ENCODE data around the gene PTGES2. TPM values are rescaled to one million over a fixed set of nuclear protein-coding genes. Genes with fewer than 3 reads are reported as not detected.

Gene PTGES2
- total RNA-seq, 2 donors from 2014 or later, result 73.5 to 84.5 TPM

- H3K4me3 ChIP-seq (ENCODE audit: low read length), result no peak overlapping the region
- no peaks in the 10 kb centered on the region for H3K4me1 ChIP-seq (ENCODE audit: control insufficient read depth, insufficient read depth, low read length)
- H3K4me1 Mint-ChIP-seq, result peaks cover 6% of the 10 kb centered on the region
- H3K9me3 ChIP-seq (ENCODE audit: control insufficient read depth, low read length), result no peaks in the 10 kb centered on the region
- H3K36me3 ChIP-seq (ENCODE audit: control insufficient read depth, insufficient read depth, low read length), result peaks cover 45% of the 10 kb centered on the region
- H3K9ac ChIP-seq (ENCODE audit: extremely low read depth, low read length, poor library complexity, severe bottlenecking), result no peak overlapping the region
- DNase-seq, result peak; percentile 38
- no peaks in the 10 kb centered on the region for H3K27me3 Mint-ChIP-seq (ENCODE audit: insufficient read depth)
- no peak overlapping the region for H3K4me3 Mint-ChIP-seq
- WGBS, 2 experiments (ENCODE audit: insufficient coverage in 1 of 2, insufficient read length in 1 of 2), result 87 to 92% methylated on average over 5 to 10 of the region's 10 CpGs
- H3K27ac ChIP-seq (ENCODE audit: low read depth, low read length), result no peak overlapping the region
- TF ChIP-seq CTCF (conservative IDR thresholded peaks at IDR 0.05), result no peak
- H3K27me3 ChIP-seq (ENCODE audit: control insufficient read depth, insufficient read depth, low read length, poor library complexity, severe bottlenecking), result no peaks in the 10 kb centered on the region
- peaks cover 37% of the 10 kb centered on the region for H3K36me3 Mint-ChIP-seq (ENCODE audit: low read depth)
- H3K9me3 Mint-ChIP-seq, result no peaks in the 10 kb centered on the region
- H3K27ac Mint-ChIP-seq, result no peak overlapping the region
Measured at GRCh38 chr9:128162215-128163026, 34.9 kb upstream of the PTGES2 start.

- Histone ChIP-seq H3K4me1 (ENCODE audit: control insufficient read depth, insufficient read depth, low read length) (no peaks in the 10 kb centered on the region), H3K36me3 (ENCODE audit: control insufficient read depth, insufficient read depth, low read length) (peaks cover 35% of the 10 kb centered on the region), H3K4me3 (ENCODE audit: low read length) (peak overlapping the region; percentile 95), H3K9ac (ENCODE audit: extremely low read depth, low read length, poor library complexity, severe bottlenecking) (no peak overlapping the region), H3K9me3 (ENCODE audit: control insufficient read depth, low read length) (no peaks in the 10 kb centered on the region), H3K27ac (ENCODE audit: low read depth, low read length) (no peak overlapping the region), H3K27me3 (ENCODE audit: control insufficient read depth, insufficient read depth, low read length, poor library complexity, severe bottlenecking) (no peaks in the 10 kb centered on the region)
- Mint-ChIP-seq H3K4me3 (peak overlapping the region; percentile 71), H3K27ac (peak overlapping the region; percentile 10), H3K4me1 (peaks cover 6% of the 10 kb centered on the region), H3K27me3 (ENCODE audit: insufficient read depth) (no peaks in the 10 kb centered on the region), H3K9me3 (no peaks in the 10 kb centered on the region), H3K36me3 (ENCODE audit: low read depth) (peaks cover 28% of the 10 kb centered on the region)
- WGBS, 2 experiments (ENCODE audit: insufficient coverage in 1 of 2, insufficient read length in 1 of 2), result 86 to 93% methylated on average over 12 to 13 of the region's 13 CpGs
- TF ChIP-seq CTCF (conservative IDR thresholded peaks at IDR 0.05), result no peak
- DNase-seq, result peak; percentile 36
Measured at GRCh38 chr9:128161215-128161902, 33.8 kb upstream of the PTGES2 start.

GRCh38 chr9:128160603-128160987 lies 33.1 kb upstream of the PTGES2 start:
- Mint-ChIP-seq H3K4me3 (peak overlapping the region; percentile 71), H3K4me1 (peaks cover 6% of the 10 kb centered on the region), H3K27ac (peak overlapping the region; percentile 58), H3K9me3 (no peaks in the 10 kb centered on the region), H3K36me3 (ENCODE audit: low read depth) (peaks cover 22% of the 10 kb centered on the region), H3K27me3 (ENCODE audit: insufficient read depth) (peaks cover 3% of the 10 kb centered on the region)
- WGBS, 2 experiments (ENCODE audit: insufficient coverage in 1 of 2, insufficient read length in 1 of 2), result 0 to 1% methylated on average over 2 to 23 of the region's 23 CpGs
- Histone ChIP-seq H3K9me3 (ENCODE audit: control insufficient read depth, low read length) (no peaks in the 10 kb centered on the region), H3K4me1 (ENCODE audit: control insufficient read depth, insufficient read depth, low read length) (no peaks in the 10 kb centered on the region), H3K27ac (ENCODE audit: low read depth, low read length) (no peak overlapping the region), H3K36me3 (ENCODE audit: control insufficient read depth, insufficient read depth, low read length) (peaks cover 30% of the 10 kb centered on the region), H3K27me3 (ENCODE audit: control insufficient read depth, insufficient read depth, low read length, poor library complexity, severe bottlenecking) (no peaks in the 10 kb centered on the region), H3K9ac (ENCODE audit: extremely low read depth, low read length, poor library complexity, severe bottlenecking) (peak overlapping the region; percentile 88), H3K4me3 (ENCODE audit: low read length) (peak overlapping the region; percentile 95)
- TF ChIP-seq CTCF (conservative IDR thresholded peaks at IDR 0.05), result no peak
- DNase-seq, result peak; percentile 65

All from endodermal cell (in vitro differentiated cells).